OCI-LY1 (cell line): ENCODE measurements around the gene ROR1.

Experiments
- EZH2 ChIP-seq: fragments of 200-600 bp; sonication (generic), shearing (Covaris generic); IDR thresholded peaks from 2 replicates; pipeline ENCODE4 v1.8.0; 2017; ENCODE audit warnings: borderline replicate concordance, mixed run types, mild to moderate bottlenecking, antibody characterized with exemption, low read length, moderate library complexity, mixed read lengths
- TF ChIP-seq, protein P1 (sequence below): fragments of 200-600 bp; sonication (generic), shearing (Covaris generic); IDR thresholded peaks from 2 replicates; pipeline ENCODE4 v1.5.1; 2017; ENCODE audit warnings: mild to moderate bottlenecking, antibody characterized with exemption, low read length, moderate library complexity, mixed read lengths

DNA sequence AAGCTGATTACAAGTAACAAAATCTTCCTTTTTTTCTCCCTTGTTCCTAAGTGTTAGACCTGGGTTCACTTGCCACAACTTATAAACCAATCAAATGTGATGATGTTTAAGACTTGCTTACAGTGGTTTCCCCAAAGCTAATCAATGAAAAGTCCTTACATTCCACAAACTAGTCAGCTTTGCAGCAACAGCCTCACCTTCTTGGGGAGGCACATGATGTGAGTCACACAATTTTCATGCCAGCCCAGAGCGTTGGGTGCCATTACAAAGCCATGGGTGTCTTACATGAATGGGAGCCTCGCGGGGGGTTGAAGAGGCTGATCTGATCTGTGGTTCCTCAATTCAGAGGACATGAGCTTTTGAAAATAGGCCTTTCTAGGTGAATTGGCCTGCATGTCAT is 338.0 kb downstream of the ROR1 start:
- TF ChIP-seq, protein P1, sequence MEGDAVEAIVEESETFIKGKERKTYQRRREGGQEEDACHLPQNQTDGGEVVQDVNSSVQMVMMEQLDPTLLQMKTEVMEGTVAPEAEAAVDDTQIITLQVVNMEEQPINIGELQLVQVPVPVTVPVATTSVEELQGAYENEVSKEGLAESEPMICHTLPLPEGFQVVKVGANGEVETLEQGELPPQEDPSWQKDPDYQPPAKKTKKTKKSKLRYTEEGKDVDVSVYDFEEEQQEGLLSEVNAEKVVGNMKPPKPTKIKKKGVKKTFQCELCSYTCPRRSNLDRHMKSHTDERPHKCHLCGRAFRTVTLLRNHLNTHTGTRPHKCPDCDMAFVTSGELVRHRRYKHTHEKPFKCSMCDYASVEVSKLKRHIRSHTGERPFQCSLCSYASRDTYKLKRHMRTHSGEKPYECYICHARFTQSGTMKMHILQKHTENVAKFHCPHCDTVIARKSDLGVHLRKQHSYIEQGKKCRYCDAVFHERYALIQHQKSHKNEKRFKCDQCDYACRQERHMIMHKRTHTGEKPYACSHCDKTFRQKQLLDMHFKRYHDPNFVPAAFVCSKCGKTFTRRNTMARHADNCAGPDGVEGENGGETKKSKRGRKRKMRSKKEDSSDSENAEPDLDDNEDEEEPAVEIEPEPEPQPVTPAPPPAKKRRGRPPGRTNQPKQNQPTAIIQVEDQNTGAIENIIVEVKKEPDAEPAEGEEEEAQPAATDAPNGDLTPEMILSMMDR, result no peak
- no peak for TF ChIP-seq EZH2
